ENCODE results near the gene NUP58. TPM values are rescaled to one million over a fixed set of nuclear protein-coding genes. Genes with fewer than 3 reads are reported as not detected.
A peak's percentile ranks its signal among the peaks of the same experiment; 100 is the strongest.

Gene NUP58
- total RNA-seq, 1 donor from 2014 or later, result 107 TPM

DNA sequence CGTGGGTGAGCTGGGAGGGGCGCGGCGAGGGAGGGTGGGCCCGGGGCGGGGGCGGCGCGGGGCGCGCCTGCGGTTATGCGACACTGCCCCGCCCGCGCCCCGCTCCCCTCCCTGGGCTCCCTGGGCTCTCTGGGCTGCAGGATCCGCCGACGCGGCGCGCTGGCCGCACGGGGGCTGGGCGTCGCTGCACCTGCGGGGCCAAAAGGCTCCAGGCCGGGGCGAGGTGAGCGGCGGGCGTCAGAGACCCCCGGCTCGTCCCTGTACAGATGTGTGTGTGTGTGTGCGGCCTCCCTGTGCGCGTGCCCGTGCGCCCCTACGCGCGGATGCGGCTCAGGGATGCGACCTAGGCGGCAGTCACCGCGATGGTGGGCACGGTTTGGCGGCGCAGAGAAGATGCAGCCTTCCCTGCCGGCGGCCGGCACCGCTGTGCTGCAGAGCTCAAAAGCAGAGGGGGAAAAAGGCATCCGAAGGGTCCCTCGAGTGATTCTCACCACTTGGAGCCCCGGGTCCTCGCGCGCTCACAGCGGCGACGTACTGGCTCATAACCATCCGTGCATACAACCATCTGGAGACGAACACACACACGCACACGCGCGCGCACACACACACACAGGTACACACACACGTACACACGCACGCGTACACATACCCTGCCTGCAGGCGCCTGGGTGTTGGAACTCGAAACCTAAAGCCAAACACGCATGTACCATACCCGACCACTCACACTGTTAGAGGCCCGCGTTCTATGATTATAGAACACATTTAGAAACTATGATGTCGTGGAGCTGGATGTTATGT, 71.1 kb downstream of the NUP58 start:
- DNase-seq (ENCODE audit: low spot score in 2 of 2), result peak in 1 of 2 donors; percentile 20
- FAIRE-seq, result no peak

- FAIRE-seq, result no peak
- peak in 1 of 2 donors; percentile 27 for DNase-seq (ENCODE audit: low spot score in 2 of 2)
Measured at GRCh38 chr13:25375727-25376358, 74.4 kb downstream of the NUP58 start.

GRCh38 chr13:25377244-25377962, 76.0 kb downstream of the NUP58 start:
- no peak for DNase-seq (ENCODE audit: low spot score in 2 of 2)
- FAIRE-seq, result no peak

- DNase-seq (ENCODE audit: low spot score in 2 of 2), result no peak
- FAIRE-seq, result no peak
Measured at GRCh38 chr13:25378528-25378927, 77.1 kb downstream of the NUP58 start.

DNA sequence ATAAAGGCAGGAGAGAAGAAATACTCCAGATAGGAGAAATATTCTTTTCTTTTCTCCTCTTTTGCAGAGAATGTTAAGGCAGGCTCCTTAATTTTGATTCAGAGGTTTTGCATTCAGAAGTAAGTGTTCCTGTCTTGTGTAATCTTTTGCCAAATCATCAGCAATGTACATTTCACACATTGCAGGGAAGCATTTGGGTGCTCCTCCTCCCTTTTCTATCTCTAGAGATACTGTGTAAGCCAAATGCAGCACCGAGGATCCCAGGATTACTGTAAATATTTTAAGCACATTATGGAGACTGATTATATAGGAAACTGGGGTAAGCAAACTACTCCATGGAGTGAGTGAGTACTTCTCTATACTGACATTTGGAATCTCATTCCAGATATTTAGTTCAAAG, 77.6 kb downstream of the NUP58 start:
- DNase-seq (ENCODE audit: low spot score in 2 of 2) (no peak), FAIRE-seq (no peak)

GRCh38 chr13:25380082-25380481, 78.7 kb downstream of the NUP58 start:
- DNase-seq (ENCODE audit: low spot score in 2 of 2), result no peak
- no peak for FAIRE-seq

DNA sequence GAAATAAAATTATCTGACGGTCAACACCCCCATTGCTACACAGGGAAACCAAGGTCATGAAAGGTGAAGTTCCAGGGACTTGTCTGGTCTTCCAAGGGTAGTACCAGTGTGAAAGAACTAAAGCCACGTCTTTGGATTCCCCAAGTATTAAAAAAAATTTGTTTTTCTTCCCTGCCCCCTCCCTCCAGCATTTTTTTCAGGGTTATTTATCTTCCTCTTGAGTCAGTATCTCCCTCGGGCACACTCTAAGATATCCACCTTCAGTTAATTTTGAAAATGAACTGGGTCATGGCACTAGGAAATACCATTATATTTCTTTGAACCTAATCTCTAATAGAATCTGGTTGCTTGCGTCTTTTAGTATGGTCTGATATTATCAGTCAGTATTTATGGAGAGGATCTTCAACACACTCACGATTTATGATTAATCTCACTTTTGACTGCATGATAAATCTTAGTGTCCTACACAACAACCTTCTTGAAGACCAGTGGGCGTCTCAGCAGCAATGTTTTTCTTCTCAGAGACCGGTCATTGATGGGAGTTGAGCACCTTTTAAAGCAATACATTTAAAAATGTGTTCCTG, 79.4 kb downstream of the NUP58 start:
- FAIRE-seq, result no peak

DNA sequence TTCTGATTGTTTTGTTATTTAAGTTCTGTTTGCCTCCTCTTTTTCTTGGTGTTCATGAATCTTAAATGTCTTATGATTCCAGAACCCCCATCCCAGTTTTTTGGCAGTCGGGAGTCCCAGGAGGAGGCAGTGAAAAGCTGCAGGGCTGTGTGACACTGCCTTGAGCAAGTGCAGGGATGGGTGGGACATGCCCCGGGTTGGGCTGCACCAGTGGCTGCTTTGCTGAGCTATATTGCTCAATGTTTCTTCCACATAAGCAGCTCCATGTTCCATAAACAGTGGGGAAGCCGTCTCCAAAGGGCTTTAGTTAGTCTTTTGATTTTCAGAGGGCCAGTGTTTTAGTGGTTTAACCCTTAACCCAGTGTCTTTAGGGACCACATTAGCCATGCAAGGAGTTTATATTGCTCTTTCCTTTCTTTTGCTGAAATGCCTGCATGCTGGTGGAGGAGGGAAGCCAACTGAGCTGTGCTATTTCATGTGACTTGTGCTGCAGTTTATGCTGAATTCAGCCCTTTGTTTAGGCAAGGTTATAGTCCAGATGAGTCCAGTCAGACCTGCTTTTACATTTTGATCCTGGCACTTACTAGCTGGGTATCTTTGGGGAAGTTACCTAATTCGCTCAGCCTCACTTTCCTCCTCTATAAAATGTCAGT, 83.5 kb downstream of the NUP58 start:
- DNase-seq (ENCODE audit: low spot score in 2 of 2), result no peak
- no peak for FAIRE-seq

More for the DNA sequence above, 79.4 kb downstream of the NUP58 start:
- DNase-seq (ENCODE audit: low spot score in 2 of 2), result no peak

DNA sequence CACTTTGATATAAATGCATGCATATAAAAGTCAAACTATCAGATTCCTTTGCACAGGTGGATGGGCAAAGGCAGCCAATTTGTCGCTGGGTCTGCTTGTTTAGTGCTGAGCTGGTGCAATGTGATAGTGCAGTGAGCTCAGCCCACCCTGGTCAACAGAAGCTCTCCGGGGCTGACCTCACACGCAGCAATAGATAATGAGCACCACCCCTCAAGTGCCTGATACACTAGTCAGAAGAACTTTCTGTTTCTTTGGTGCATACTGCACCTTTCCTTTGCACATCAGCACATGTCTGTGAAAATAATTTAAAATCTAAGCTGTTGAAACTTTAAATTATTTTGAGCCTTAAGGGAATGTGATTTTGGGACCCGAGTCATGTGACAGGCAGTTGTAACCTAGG, 90.5 kb downstream of the NUP58 start:
- DNase-seq (ENCODE audit: low spot score in 2 of 2) (no peak), FAIRE-seq (no peak)

Other genes with a start within 250 kb of the NUP58 start
- gene PABPC3, start 205.5 kb upstream of the NUP58 start, total RNA-seq, result 0.41 TPM
- 143 TPM for gene AMER2, start 129.3 kb upstream of the NUP58 start, total RNA-seq
- gene MTMR6, start 14.1 kb upstream of the NUP58 start, total RNA-seq, result 42.4 TPM
- 63.6 TPM for gene ATP8A2, start 70.3 kb downstream of the NUP58 start, total RNA-seq

All from frontal cortex (tissue), 4 donors.